SU-DHL-6 (cell line): Measurements from ENCODE around the gene EPHX1.

ENCODE experiments used
- CTCF ChIP-seq: fragments of 200-600 bp; sonication (generic); IDR thresholded peaks from one replicate; pipeline ENCODE4 v1.5.1; 2017; ENCODE audit warnings: antibody characterized with exemption, mild to moderate bottlenecking, low read length, moderate library complexity; ENCODE audit not compliant: insufficient read depth, poor library complexity, severe bottlenecking
- EZH2phosphoT487 ChIP-seq: fragments of 200-600 bp; sonication (generic), shearing (Covaris generic); conservative IDR thresholded peaks from 2 replicates; pipeline ENCODE4 v1.6.1; 2018; ENCODE audit warnings: mild to moderate bottlenecking, antibody characterized with exemption, low read length, moderate library complexity, mixed read lengths

GRCh38 chr1:225834417-225835329, 24.7 kb downstream of the EPHX1 start:
- no peak for TF ChIP-seq CTCF
- TF ChIP-seq EZH2phosphoT487, result no peak
